Endothelial cell of umbilical vein (primary cell): ENCODE data around the gene XPNPEP2. TPM values are rescaled to one million over a fixed set of nuclear protein-coding genes. Genes with fewer than 3 reads are reported as not detected.
A peak's percentile ranks its signal among the peaks of the same experiment; 100 is the strongest.

ENCODE experiments used
- BruUV-seq: library from RNA; stranded (reverse); fragments of 400-500 nt; replicated peaks from 2 replicates; lab custom pipeline; 2021; lab: Mats Ljungman, UMichigan
- CTCF ChIA-PET: fragments of 300-600, 350-600 bp; sonication (Branson Sonifier 250); formaldehyde crosslinking; loops from one replicate; lab custom pipeline; 2021; ENCODE audit warnings: antibody characterized with exemption, inconsistent platforms; lab: Charles Lee
- POLR2A ChIA-PET: fragments of 300-600, 350-600 bp; sonication (Branson Sonifier 250); formaldehyde crosslinking; loops from one replicate; lab custom pipeline; 2021; ENCODE audit warnings: antibody characterized with exemption, inconsistent platforms; lab: Charles Lee
- DNase-seq: peaks from one replicate; pipeline ENCODE4 v3.0.0-alpha.2; 2011; ENCODE audit warnings: low read depth, low spot score
- FAIRE-seq: peaks from 2 replicates; lab custom pipeline; 2011; peaks lifted over from hg19 to GRCh38; lab: Jason Lieb, UNC
- H2AFZ ChIP-seq: 2 replicates; pipeline ENCODE4 v1.6.0; 2012; ENCODE audit warnings: low read depth, low read length, control low read depth, inconsistent platforms
- H3K27ac ChIP-seq: 2 replicates; pipeline ENCODE4 v1.5.1; 2011; ENCODE audit warnings: low read depth, mild to moderate bottlenecking, control low read depth, low read length, moderate library complexity; ENCODE audit not compliant: insufficient read depth
- H3K27me3 ChIP-seq, 2 experiments: 2 replicates each; pipeline versions ENCODE4 v1.6.0 to v1.6.1; 2011; ENCODE audit warnings: low read length in 2 of 2, mixed read lengths in 1 of 2; ENCODE audit not compliant: control insufficient read depth in 2 of 2, insufficient read depth in 2 of 2
- H3K36me3 ChIP-seq, 2 experiments: 2 replicates in 1 of 2; 3 replicates in 1 of 2; pipeline ENCODE4 v1.5.1; 2011; ENCODE audit warnings: low read length in 2 of 2, mild to moderate bottlenecking in 1 of 2, moderate library complexity in 1 of 2; ENCODE audit not compliant: control insufficient read depth in 2 of 2, insufficient read depth in 2 of 2; ENCODE audit errors: extremely low read depth in 1 of 2
- H3K4me1 ChIP-seq: 3 replicates; pipeline ENCODE4 v1.5.1; 2011; ENCODE audit warnings: mild to moderate bottlenecking, low read length; ENCODE audit not compliant: control insufficient read depth, insufficient read depth; ENCODE audit errors: extremely low read depth
- H3K4me2 ChIP-seq: 2 replicates; pipeline ENCODE4 v1.6.1; 2011; ENCODE audit warnings: low read length, control low read depth, mixed read lengths; ENCODE audit not compliant: insufficient read depth
- H3K4me3 ChIP-seq, 3 experiments: fragments of 200-600 bp in 1 of 3; sonication (generic), shearing (Covaris generic) in 1 of 3; replicated peaks in 1 of 3; 2 replicates each; pipeline ENCODE4 v1.5.1; 2011 to 2016; ENCODE audit warnings: control low read depth in 3 of 3, low read length in 3 of 3, mild to moderate bottlenecking in 2 of 3, inconsistent platforms in 1 of 3, low read depth in 1 of 3, moderate library complexity in 1 of 3; ENCODE audit not compliant: insufficient read depth in 1 of 3
- H3K79me2 ChIP-seq: 2 replicates; pipeline ENCODE4 v1.6.0; 2012; ENCODE audit warnings: low read length, inconsistent platforms; ENCODE audit not compliant: control insufficient read depth, insufficient read depth
- H3K9ac ChIP-seq: replicated peaks from 2 replicates; pipeline ENCODE3; 2011; ENCODE audit warnings: low read length, control low read depth; ENCODE audit not compliant: insufficient read depth; ENCODE audit errors: extremely low read depth
- H3K9me1 ChIP-seq: replicated peaks from 3 replicates; pipeline ENCODE4 v1.6.0; 2011; ENCODE audit warnings: mild to moderate bottlenecking, low read length; ENCODE audit not compliant: control insufficient read depth, insufficient read depth; ENCODE audit errors: extremely low read depth
- H3K9me3 ChIP-seq: replicated peaks from 2 replicates; pipeline ENCODE4 v1.5.1; 2012; ENCODE audit warnings: low read length, inconsistent platforms; ENCODE audit not compliant: control insufficient read depth, insufficient read depth
- H4K20me1 ChIP-seq: replicated peaks from 2 replicates; pipeline ENCODE3; 2011; ENCODE audit warnings: mild to moderate bottlenecking, low read length; ENCODE audit not compliant: control insufficient read depth, insufficient read depth; ENCODE audit errors: extremely low read depth
- EZH2 ChIP-seq: IDR thresholded peaks from 2 replicates; pipeline ENCODE4 v1.6.1; 2012; ENCODE audit warnings: borderline replicate concordance, low read depth, mild to moderate bottlenecking, moderate library complexity, low read length, inconsistent platforms; ENCODE audit not compliant: severe bottlenecking
- MAX ChIP-seq: IDR thresholded peaks from 2 replicates; pipeline ENCODE4 v1.6.1; 2011; ENCODE audit not compliant: insufficient read depth, insufficient read length
- POLR2A ChIP-seq: IDR thresholded peaks from 2 replicates; pipeline ENCODE4 v1.6.1; 2012; ENCODE audit warnings: low read depth, mild to moderate bottlenecking, control low read depth, low read length
- POLR2AphosphoS5 ChIP-seq: IDR thresholded peaks from 2 replicates; pipeline ENCODE4 v1.6.1; 2012; ENCODE audit warnings: low read depth, mild to moderate bottlenecking, control low read depth, low read length, moderate library complexity; ENCODE audit not compliant: insufficient read depth
- dilution Hi-C: fragments of 300-500 bp; cut with MboI; formaldehyde crosslinking; loops from one replicate; pipeline ENCODE4 v1.15.0; 2019; ENCODE audit warnings: low sequenced_read_pairs; ENCODE audit not compliant: extremely low pct_ligation_motif_present
- intact Hi-C: fragments of 100-400 bp; cut with micrococcal nuclease; formaldehyde crosslinking; loops from one replicate; pipeline ENCODE4 v1.10.0; 2022
- polyA plus RNA-seq, 4 experiments: library from polyadenylated mRNA; depleted of rRNA in 3 of 4; stranded (reverse) in 3 of 4; unstranded in 1 of 4; fragments of >200 nt; gene quantifications; 2 replicates each; pipeline versions ENCODE4 v1.2.1 to v1.2.3, GENCODE V29; 2011 to 2012; ENCODE audit warnings: missing spikeins in 1 of 4
- total RNA-seq: library from RNA; stranded (reverse); gene quantifications from 2 replicates; pipeline ENCODE4 v1.2.3, GENCODE V29; 2021

Gene XPNPEP2
- total and polyA plus RNA-seq, 2 donors (not counting 3 experiments of a cell fraction or from before 2014, with no cell fraction given), result 0.04 TPM; not detected in 1

DNA sequence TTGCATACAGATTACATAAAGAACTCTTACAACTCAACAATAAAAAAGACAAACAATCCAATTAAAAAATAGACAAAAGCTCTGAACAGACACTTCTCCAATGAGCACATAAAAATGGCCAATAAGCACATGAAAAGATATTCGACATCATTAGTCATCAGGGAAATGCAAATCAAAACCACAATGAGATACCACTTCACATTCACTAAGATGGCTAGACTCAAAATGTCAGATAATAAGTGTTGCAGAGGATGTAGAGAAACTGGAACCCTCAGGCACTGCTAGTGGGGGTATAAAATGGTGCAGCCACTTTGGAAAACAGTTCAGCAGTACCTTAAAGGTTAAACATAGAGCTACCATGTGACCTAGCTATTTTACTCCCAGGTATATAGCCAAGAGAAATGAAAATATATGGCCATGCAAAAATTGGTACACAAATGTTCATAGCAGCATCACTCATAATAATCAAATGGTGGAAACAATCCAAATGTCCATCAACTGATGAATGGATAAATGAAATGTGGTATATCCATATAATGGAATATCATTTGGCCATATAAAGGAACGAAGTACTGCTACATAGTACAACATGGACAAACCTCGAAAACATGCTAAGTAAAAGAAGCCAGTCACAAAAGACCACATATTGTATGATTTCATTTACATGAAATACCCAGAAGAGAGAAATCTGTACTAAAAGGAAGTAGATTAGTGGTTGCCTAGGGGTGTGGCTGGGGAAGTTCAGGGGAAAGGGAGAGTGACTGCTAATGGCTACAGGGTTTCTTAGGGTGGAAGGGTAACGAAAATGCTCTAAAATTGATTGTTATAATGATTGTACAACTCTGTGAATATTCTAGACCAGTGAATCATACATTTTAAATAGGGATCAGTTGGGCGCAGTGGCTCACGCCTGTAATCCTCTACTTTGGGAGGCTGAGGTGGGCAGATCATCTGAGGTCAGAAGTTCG lies 70.3 kb downstream of the XPNPEP2 start:
- intact Hi-C loops (loop anchor here (2.0 kb wide), 1 partner anchor 50 kb away; no protein-coding TSS in a partner anchor), dilution Hi-C loops (no loop called here)
- DNase-seq, result no peak
- TF ChIP-seq MAX, result no peak
- TF ChIP-seq POLR2AphosphoS5, result no peak
- TF ChIP-seq POLR2A, result no peak
- TF ChIP-seq EZH2, result no peak
- Histone ChIP-seq H3K4me2 (no peak overlapping the region), H3K4me1 (no peaks in the 10 kb centered on the region), H3K27ac (no peak overlapping the region), H3K9me1 (no peaks in the 10 kb centered on the region), H3K36me3 (peaks cover 4 to 6% of the 10 kb centered on the region in 2 experiments), H3K4me3 (no peak overlapping the region), H3K79me2 (no peaks in the 10 kb centered on the region), H2AFZ (no peak overlapping the region), H3K9ac (no peak overlapping the region), H3K9me3 (no peaks in the 10 kb centered on the region), H3K27me3 (no peaks in the 10 kb centered on the region), H4K20me1 (no peaks in the 10 kb centered on the region)
- peak; percentile 54 for FAIRE-seq
- BruUV-seq, result no TSS peak
- ChIA-PET CTCF (interaction anchor here (2.0 kb wide), 1 partner anchor 14 kb away, joined by 6 read pairs; no protein-coding TSS in a partner anchor), POLR2A (interaction anchor here (0.7 kb wide), 2 partner anchors 11 to 154 kb away, joined by 3 to 5 read pairs; partner anchors contain the start of gene APLN)
